HL-60 (cell line): ENCODE data around the gene NPS.

ENCODE experiments used
- DNase-seq, 2 experiments: peaks; one replicate each; pipeline ENCODE4 v3.0.0-alpha.2; 2010 to 2020; ENCODE audit warnings: low read depth in 1 of 2, low spot score in 1 of 2
- H3K27ac ChIP-seq: fragments of 250-450 bp; sonication (Bioruptor Pico); replicated peaks from 2 replicates; pipeline ENCODE4 v1.5.1; 2020; ENCODE audit warnings: mild to moderate bottlenecking, moderate library complexity
- H3K27me3 ChIP-seq: fragments of 250-450 bp; sonication (Bioruptor Pico); 2 replicates; pipeline ENCODE4 v1.5.1; 2021; ENCODE audit warnings: mild to moderate bottlenecking, moderate library complexity; ENCODE audit not compliant: insufficient read depth, poor library complexity, severe bottlenecking
- H3K4me3 ChIP-seq: replicated peaks from 2 replicates; pipeline ENCODE4 v1.5.1; 2011; ENCODE audit warnings: mild to moderate bottlenecking, control low read depth, low read length; ENCODE audit not compliant: insufficient read depth
- CTCF ChIP-seq: IDR thresholded peaks from one replicate; pipeline ENCODE4 v1.5.1; 2011; ENCODE audit warnings: low read length, control low read depth, inconsistent platforms; ENCODE audit not compliant: insufficient read depth
- GABPA ChIP-seq: IDR thresholded peaks from 2 replicates; pipeline ENCODE4 v1.6.1; 2012; ENCODE audit warnings: low read depth
- POLR2AphosphoS5 ChIP-seq: IDR thresholded peaks from 2 replicates; pipeline ENCODE4 v1.6.1; 2012; ENCODE audit warnings: low read depth
- REST ChIP-seq: IDR thresholded peaks from 2 replicates; pipeline ENCODE4 v1.6.1; 2012; ENCODE audit warnings: low read depth; ENCODE audit not compliant: insufficient replicate concordance
- SPI1 ChIP-seq: IDR thresholded peaks from 2 replicates; pipeline ENCODE4 v1.6.1; 2012; ENCODE audit warnings: low read depth, mild to moderate bottlenecking, borderline replicate concordance

The NPS gene

GRCh38 chr10:127523476-127523875 is 25.6 kb upstream of the NPS start:
- no peak for TF ChIP-seq SPI1
- TF ChIP-seq GABPA: no peak
- no peak for TF ChIP-seq CTCF
- no peak for TF ChIP-seq POLR2AphosphoS5
- no peak for TF ChIP-seq REST
- H3K27ac ChIP-seq: no peak overlapping the region
- no peak overlapping the region for H3K4me3 ChIP-seq
- DNase-seq: no peak
- no peaks in the 10 kb centered on the region for H3K27me3 ChIP-seq

GRCh38 chr10:127524229-127524628 is 24.9 kb upstream of the NPS start:
- Histone ChIP-seq H3K27ac (no peak overlapping the region), H3K4me3 (no peak overlapping the region), H3K27me3 (no peaks in the 10 kb centered on the region)
- TF ChIP-seq SPI1: no peak
- no peak for TF ChIP-seq CTCF
- no peak for TF ChIP-seq POLR2AphosphoS5
- TF ChIP-seq REST: no peak
- no peak for TF ChIP-seq GABPA
- no peak for DNase-seq

GRCh38 chr10:127524908-127525665 is 24.0 kb upstream of the NPS start:
- H3K27me3 ChIP-seq: no peaks in the 10 kb centered on the region
- H3K27ac ChIP-seq: no peak overlapping the region
- TF ChIP-seq SPI1 (no peak), GABPA (no peak)
- H3K4me3 ChIP-seq: no peak overlapping the region
- no peak for DNase-seq

- Histone ChIP-seq H3K4me3 (no peak overlapping the region), H3K27me3 (no peaks in the 10 kb centered on the region), H3K27ac (no peak overlapping the region)
- no peak for DNase-seq
- no peak for TF ChIP-seq GABPA
- no peak for TF ChIP-seq CTCF
- no peak for TF ChIP-seq REST
- no peak for TF ChIP-seq POLR2AphosphoS5
- no peak for TF ChIP-seq SPI1
Observed at GRCh38 chr10:127525686-127526085, 23.4 kb upstream of the NPS start.
